Memory B cell (primary cell): Measurements from ENCODE around the gene TRAK2.
A peak's percentile ranks its signal among the peaks of the same experiment; 100 is the strongest.
"Not testable (repeated sequence)": the region's sequence is repeated elsewhere in the genome, so short reads cannot be mapped to it uniquely, and the experiment has no call there.

Experiments used
- ATAC-seq: fragments of 150-1000 bp; cut with Tn5 transposase; 2 replicates; pipeline ENCODE4 v1.10.0; 2021; ENCODE audit warnings: low read depth, mild to moderate bottlenecking, moderate library complexity
- DNase-seq, 2 donors: peaks; one replicate each; pipeline ENCODE4 v3.0.0; 2022; ENCODE audit warnings: low spot score in 2 of 2
- H3K27ac Mint-ChIP-seq: one replicate; pipeline ENCODE4 v1.8.0; 2022; ENCODE audit warnings: mild to moderate bottlenecking, moderate library complexity, mixed read lengths
- H3K27me3 Mint-ChIP-seq: one replicate; pipeline ENCODE4 v1.8.0; 2022; ENCODE audit warnings: mixed read lengths
- H3K36me3 Mint-ChIP-seq: one replicate; pipeline ENCODE4 v1.8.0; 2022; ENCODE audit warnings: mild to moderate bottlenecking, mixed read lengths
- H3K4me1 Mint-ChIP-seq: one replicate; pipeline ENCODE4 v1.8.0; 2022; ENCODE audit warnings: mixed read lengths
- H3K4me3 Mint-ChIP-seq: one replicate; pipeline ENCODE4 v1.8.0; 2022; ENCODE audit warnings: mild to moderate bottlenecking, moderate library complexity, mixed read lengths
- H3K9me3 Mint-ChIP-seq: one replicate; pipeline ENCODE4 v1.8.0; 2022; ENCODE audit warnings: mixed read lengths

The TRAK2 gene

GRCh38 chr2:201465524-201465971, 14.3 kb upstream of the TRAK2 start:
- Mint-ChIP-seq H3K9me3 (no peaks in the 10 kb centered on the region), H3K4me1 (peaks cover 2% of the 10 kb centered on the region), H3K4me3 (no peak overlapping the region), H3K27me3 (no peaks in the 10 kb centered on the region), H3K36me3 (peaks cover 48% of the 10 kb centered on the region), H3K27ac (no peak overlapping the region)
- ATAC-seq (no peak), DNase-seq (no peak)

GRCh38 chr2:201464547-201464946, 13.3 kb upstream of the TRAK2 start:
- Mint-ChIP-seq H3K27me3 (no peaks in the 10 kb centered on the region), H3K4me1 (peaks cover 2% of the 10 kb centered on the region), H3K36me3 (peaks cover 49% of the 10 kb centered on the region), H3K9me3 (no peaks in the 10 kb centered on the region), H3K27ac (no peak overlapping the region), H3K4me3 (no peak overlapping the region)
- ATAC-seq (no peak), DNase-seq (no peak)

GRCh38 chr2:201460532-201460931, 9.3 kb upstream of the TRAK2 start:
- Mint-ChIP-seq H3K4me3 (no peak overlapping the region), H3K9me3 (no peaks in the 10 kb centered on the region), H3K36me3 (peaks cover 41% of the 10 kb centered on the region), H3K27ac (no peak overlapping the region), H3K27me3 (no peaks in the 10 kb centered on the region), H3K4me1 (peaks cover 2% of the 10 kb centered on the region)
- DNase-seq: no peak
- ATAC-seq: no peak

DNA sequence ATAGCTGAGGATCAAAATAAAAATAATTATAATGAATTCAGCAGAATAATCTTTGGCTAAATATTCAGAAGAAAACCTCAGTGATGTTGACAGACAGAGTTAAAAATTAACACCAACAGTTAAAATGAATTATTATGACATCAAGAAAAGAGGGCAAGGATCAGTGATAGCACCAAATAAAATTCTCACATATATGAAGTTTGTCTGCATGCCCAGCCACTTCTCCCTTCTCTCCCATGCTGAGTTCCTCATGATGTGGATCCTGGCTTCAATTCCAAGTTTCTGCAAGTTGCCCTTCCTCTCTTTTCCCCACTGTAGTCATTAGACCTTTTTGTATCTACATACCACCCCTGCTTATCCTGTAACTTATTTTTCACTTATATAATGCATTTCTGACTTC, 7.1 kb upstream of the TRAK2 start:
- no peak overlapping the region for H3K27ac Mint-ChIP-seq
- no peak overlapping the region for H3K4me3 Mint-ChIP-seq
- H3K4me1 Mint-ChIP-seq: no peaks in the 10 kb centered on the region
- no peaks in the 10 kb centered on the region for H3K9me3 Mint-ChIP-seq
- H3K27me3 Mint-ChIP-seq: no peaks in the 10 kb centered on the region
- DNase-seq (no peak), ATAC-seq (no peak)
- peaks cover 28% of the 10 kb centered on the region for H3K36me3 Mint-ChIP-seq

- Mint-ChIP-seq H3K27me3 (no peaks in the 10 kb centered on the region), H3K4me1 (peaks cover 2% of the 10 kb centered on the region), H3K36me3 (peaks cover 2% of the 10 kb centered on the region), H3K27ac (no peak overlapping the region), H3K9me3 (no peaks in the 10 kb centered on the region), H3K4me3 (peak overlapping the region; percentile 5)
- no peak for ATAC-seq
- DNase-seq: no peak
Observed at GRCh38 chr2:201452922-201453643, 1.8 kb upstream of the TRAK2 start.

DNA sequence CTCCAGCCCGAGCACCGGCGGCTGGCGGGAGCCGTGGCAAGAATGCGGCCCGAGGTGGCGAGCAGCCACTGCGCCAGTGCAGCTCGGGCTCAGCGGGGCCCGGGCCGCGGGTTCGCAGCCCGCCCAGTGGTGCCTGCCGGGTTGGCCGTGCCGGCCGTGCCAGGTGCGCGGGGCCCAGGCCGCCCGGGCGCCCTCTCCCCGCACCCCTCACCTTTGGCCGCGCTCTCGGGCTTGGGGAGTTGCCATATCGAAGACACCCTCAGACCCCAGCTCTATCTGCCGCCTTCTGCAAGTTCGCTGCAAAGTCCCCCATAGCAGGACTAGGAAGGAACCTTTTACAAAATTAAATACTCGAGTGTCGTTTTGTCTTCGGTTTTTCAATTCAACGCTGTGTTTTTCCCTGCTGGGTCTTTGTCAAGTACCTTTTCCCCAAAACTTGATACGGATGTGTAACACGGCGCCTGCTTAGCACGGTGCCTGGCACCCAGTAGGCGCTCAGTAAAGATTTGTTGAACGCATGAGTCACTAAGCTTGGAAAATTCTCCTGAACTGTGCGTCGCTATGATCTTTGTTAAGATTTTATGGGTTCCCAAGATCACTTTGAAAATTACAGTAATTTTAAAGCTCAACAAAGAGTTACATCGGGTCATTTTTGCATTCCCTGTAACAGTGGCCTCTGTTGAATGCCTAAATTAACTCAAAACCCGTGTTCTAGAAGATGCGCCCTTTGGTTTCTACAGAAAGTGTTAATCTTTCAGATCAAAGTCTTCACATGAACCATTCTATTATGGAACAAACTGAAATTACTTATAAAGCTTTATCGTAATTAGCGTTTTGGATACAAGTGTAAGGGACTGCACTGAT, 1.0 kb upstream of the TRAK2 start:
- no peak for DNase-seq
- Mint-ChIP-seq H3K4me3 (peak overlapping the region; percentile 96), H3K4me1 (peaks cover 5% of the 10 kb centered on the region), H3K9me3 (no peaks in the 10 kb centered on the region), H3K36me3 (peaks cover 2% of the 10 kb centered on the region), H3K27ac (peak overlapping the region; percentile 97), H3K27me3 (no peaks in the 10 kb centered on the region)
- peak; percentile 27 for ATAC-seq

GRCh38 chr2:201450954-201451291, 335 bp downstream of the TRAK2 start:
- H3K4me1 Mint-ChIP-seq: peaks cover 15% of the 10 kb centered on the region
- ATAC-seq: peak; percentile 9

DNA sequence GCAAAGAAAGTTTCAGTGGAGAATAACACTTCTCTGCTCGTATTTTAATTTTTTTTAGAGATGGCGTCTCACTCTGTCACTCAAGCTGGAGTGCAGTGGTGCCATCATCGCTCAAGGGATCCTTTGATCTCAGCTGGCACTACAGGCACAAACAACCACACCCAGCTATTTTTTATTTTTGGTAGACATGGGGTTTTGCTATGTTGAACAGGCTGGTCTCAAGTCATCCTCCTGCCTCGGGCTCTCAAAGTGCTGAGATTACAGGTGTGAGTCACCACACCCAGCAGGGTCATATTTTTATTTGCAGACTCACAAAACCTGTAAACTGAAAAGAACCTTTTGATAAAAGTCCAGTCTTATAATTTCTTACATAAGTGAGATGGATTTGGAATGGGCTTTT, 2.6 kb downstream of the TRAK2 start:
- Mint-ChIP-seq H3K36me3 (no peaks in the 10 kb centered on the region), H3K4me3 (no peak overlapping the region), H3K9me3 (no peaks in the 10 kb centered on the region), H3K27me3 (no peaks in the 10 kb centered on the region), H3K27ac (no peak overlapping the region), H3K4me1 (peaks cover 19% of the 10 kb centered on the region)
- ATAC-seq: no peak
- DNase-seq: no peak

More at GRCh38 chr2:201450954-201451291, 335 bp downstream of the TRAK2 start:
- peak overlapping the region; percentile 96 for H3K4me3 Mint-ChIP-seq
- no peak for DNase-seq
- peak overlapping the region; percentile 97 for H3K27ac Mint-ChIP-seq
- H3K27me3 Mint-ChIP-seq: no peaks in the 10 kb centered on the region
- no peaks in the 10 kb centered on the region for H3K9me3 Mint-ChIP-seq
- H3K36me3 Mint-ChIP-seq: peaks cover 2% of the 10 kb centered on the region

DNA sequence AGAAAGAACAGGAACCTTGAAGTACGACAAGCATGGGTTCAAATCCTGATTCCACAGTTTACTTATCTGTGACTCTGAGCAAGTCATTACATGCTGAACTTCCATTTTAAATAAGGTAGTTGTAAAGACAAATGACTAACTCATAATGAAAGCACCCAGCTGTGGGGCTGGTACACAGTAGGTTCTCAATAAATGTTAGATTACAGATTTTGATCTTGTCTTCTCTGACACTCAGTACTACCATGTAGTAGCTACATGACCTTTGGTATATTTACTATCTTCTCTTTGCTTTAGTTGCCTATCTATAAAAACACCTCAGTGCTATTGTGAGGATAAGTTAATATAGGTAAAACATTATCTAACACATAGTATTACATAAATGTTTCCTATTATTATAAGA, 3.2 kb downstream of the TRAK2 start:
- Mint-ChIP-seq H3K9me3 (no peaks in the 10 kb centered on the region), H3K4me1 (peaks cover 19% of the 10 kb centered on the region), H3K27ac (no peak overlapping the region), H3K36me3 (no peaks in the 10 kb centered on the region), H3K27me3 (no peaks in the 10 kb centered on the region), H3K4me3 (no peak overlapping the region)
- ATAC-seq: no peak
- no peak for DNase-seq

DNA sequence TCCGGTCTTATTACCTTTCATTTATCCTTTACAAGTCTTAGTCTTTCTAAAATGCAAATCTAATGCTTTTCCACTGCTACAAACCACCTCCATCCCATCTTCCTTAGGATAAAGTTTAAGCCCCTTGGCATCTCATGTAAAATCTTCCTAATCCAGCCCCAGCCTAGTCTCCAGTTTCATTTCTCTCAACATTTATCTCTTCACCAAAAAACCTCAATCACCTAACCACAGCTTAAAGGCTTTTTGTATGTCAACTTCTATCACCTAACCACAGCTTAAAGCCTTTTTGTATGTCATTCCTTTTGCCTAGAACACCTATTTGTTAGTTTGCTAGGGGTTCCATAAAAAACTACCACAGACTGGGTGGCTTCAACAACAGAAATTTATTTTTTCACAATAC, 4.2 kb downstream of the TRAK2 start:
- DNase-seq: no peak
- ATAC-seq: no peak

DNA sequence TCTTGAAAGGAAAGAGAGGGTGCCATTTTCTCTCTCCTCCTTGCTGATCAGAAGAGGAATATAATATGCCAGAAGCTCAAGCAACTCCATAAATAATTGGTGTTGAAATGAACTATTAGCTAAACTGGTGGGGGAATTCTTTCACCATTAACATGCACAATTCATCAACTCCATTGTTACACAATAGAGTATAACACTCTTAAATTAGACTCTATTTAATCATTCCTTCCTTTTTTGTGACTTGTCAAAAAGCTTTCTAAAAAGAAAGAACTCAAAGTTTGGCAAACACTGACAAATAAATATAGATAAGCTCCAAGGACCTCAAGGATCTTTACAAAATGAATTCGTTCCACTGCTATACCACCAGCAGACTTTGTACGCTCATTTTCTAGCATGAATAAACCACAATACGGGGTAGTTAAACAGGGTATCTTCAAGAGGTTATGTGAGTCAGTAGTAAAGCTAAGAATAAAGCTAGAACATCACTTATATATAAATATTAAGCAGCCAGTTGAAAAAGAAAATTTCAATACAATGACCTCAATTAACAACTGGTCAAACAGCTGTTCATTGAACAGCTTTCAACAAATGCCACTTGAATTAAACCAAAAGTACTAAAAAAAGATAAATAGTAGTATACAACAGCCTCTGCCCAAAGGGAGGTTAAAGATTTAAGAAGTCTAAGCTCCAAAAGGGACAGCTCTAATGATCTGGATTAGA, 6.4 kb downstream of the TRAK2 start:
- H3K4me1 Mint-ChIP-seq: peaks cover 24% of the 10 kb centered on the region
- no peak for DNase-seq
- no peak overlapping the region for H3K27ac Mint-ChIP-seq
- no peaks in the 10 kb centered on the region for H3K9me3 Mint-ChIP-seq
- ATAC-seq: no peak
- H3K4me3 Mint-ChIP-seq: no peak overlapping the region
- no peaks in the 10 kb centered on the region for H3K27me3 Mint-ChIP-seq
- peaks cover 1% of the 10 kb centered on the region for H3K36me3 Mint-ChIP-seq

More for the DNA sequence above, 4.2 kb downstream of the TRAK2 start:
- peaks cover 19% of the 10 kb centered on the region for H3K4me1 Mint-ChIP-seq
- no peaks in the 10 kb centered on the region for H3K36me3 Mint-ChIP-seq
- no peaks in the 10 kb centered on the region for H3K9me3 Mint-ChIP-seq
- no peak overlapping the region for H3K4me3 Mint-ChIP-seq
- no peak overlapping the region for H3K27ac Mint-ChIP-seq
- H3K27me3 Mint-ChIP-seq: no peaks in the 10 kb centered on the region

- Mint-ChIP-seq H3K4me3 (peak overlapping the region; percentile 57), H3K27ac (no peak overlapping the region), H3K36me3 (peaks cover 4% of the 10 kb centered on the region), H3K9me3 (no peaks in the 10 kb centered on the region), H3K4me1 (peaks cover 22% of the 10 kb centered on the region), H3K27me3 (no peaks in the 10 kb centered on the region)
- DNase-seq (no peak), ATAC-seq (no peak)
Observed at GRCh38 chr2:201441409-201441808, 9.8 kb downstream of the TRAK2 start.

DNA sequence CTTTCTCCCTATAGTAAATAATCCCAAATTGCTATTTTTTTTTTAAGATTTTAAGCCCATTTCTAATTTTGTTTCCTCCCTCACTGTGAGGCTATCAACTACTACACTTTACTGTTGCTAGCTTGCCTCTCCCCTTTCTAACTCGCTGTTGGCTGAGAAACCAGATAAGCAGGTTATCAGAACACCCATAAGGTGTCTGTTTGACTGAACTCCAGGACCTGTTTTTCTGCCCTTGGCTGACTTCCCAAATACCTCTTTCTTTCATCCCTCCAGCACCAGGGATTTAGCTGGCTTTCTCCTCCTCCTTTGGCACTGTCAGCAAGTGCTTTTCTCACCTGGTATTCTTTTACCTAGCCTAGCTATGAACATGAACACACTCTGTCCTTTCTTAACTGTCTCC, 11.1 kb downstream of the TRAK2 start:
- Mint-ChIP-seq H3K9me3 (no peaks in the 10 kb centered on the region), H3K4me3 (no peak overlapping the region), H3K4me1 (peaks cover 13% of the 10 kb centered on the region), H3K27ac (peak overlapping the region; percentile 33), H3K36me3 (peaks cover 4% of the 10 kb centered on the region), H3K27me3 (no peaks in the 10 kb centered on the region)
- ATAC-seq (no peak), DNase-seq (no peak)

DNA sequence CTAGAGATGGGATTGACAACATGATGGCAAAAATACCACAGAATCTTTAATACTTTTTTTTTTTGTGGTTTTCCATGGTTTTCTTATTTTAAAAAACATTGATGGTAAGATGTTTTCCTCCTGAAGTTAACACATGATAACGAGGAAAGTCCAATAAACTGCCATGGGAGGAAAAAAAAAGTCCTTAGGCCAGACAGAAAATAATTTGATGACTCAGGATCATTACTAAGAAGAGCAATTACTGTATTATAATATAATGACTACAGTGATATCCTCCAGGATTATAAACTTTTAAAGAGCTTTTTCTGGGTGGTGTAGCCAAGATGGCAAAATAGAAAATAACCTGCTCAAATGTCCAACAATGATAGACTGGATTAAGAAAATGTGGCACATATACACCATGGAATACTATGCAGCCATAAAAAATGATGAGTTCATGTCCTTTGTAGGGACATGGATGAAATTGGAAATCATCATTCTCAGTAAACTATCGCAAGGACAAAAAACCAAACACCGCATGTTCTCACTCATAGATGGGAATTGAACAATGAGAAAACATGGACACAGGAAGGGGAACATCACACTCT, 11.8 kb downstream of the TRAK2 start:
- not testable (repeated sequence) for H3K9me3 Mint-ChIP-seq, DNase-seq, ATAC-seq, H3K36me3 Mint-ChIP-seq, H3K27ac Mint-ChIP-seq, H3K27me3 Mint-ChIP-seq, H3K4me3 Mint-ChIP-seq
- peaks cover 13% of the 10 kb centered on the region for H3K4me1 Mint-ChIP-seq
